Endodermal cell (in vitro differentiated cells): ENCODE measurements around the gene NOTUM. TPM values are rescaled to one million over a fixed set of nuclear protein-coding genes. Genes with fewer than 3 reads are reported as not detected.
A peak's percentile ranks its signal among the peaks of the same experiment; 100 is the strongest.
"Not testable (repeated sequence)": the region's sequence is repeated elsewhere in the genome, so short reads cannot be mapped to it uniquely, and the experiment has no call there.

Experiments used
- DNase-seq: peaks from one replicate; pipeline ENCODE4 v3.0.0-alpha.2; 2017
- H3K27ac ChIP-seq: 2 replicates; pipeline ENCODE4 v1.5.1; 2013; ENCODE audit warnings: mild to moderate bottlenecking, low read depth, low read length, moderate library complexity
- H3K27me3 ChIP-seq: 2 replicates; pipeline ENCODE4 v1.6.1; 2013; ENCODE audit warnings: mild to moderate bottlenecking, low read length, moderate library complexity; ENCODE audit not compliant: insufficient read depth, control insufficient read depth, poor library complexity, severe bottlenecking
- H3K36me3 ChIP-seq: 2 replicates; pipeline ENCODE4 v1.7.0; 2013; ENCODE audit warnings: mild to moderate bottlenecking, low read length, moderate library complexity; ENCODE audit not compliant: control insufficient read depth, insufficient read depth
- H3K4me1 ChIP-seq: one replicate; pipeline ENCODE4 v1.7.0; 2013; ENCODE audit warnings: low read length; ENCODE audit not compliant: control insufficient read depth, insufficient read depth
- H3K4me3 ChIP-seq: 2 replicates; pipeline ENCODE4 v1.5.1; 2013; ENCODE audit warnings: mild to moderate bottlenecking, low read length, moderate library complexity
- H3K9ac ChIP-seq: 2 replicates; pipeline ENCODE4 v1.6.1; 2013; ENCODE audit warnings: mild to moderate bottlenecking, low read length, moderate library complexity; ENCODE audit not compliant: poor library complexity, severe bottlenecking; ENCODE audit errors: extremely low read depth
- H3K9me3 ChIP-seq: 2 replicates; pipeline ENCODE4 v1.6.1; 2013; ENCODE audit warnings: mild to moderate bottlenecking, low read length, moderate library complexity; ENCODE audit not compliant: control insufficient read depth
- H3K27ac Mint-ChIP-seq: 2 replicates; pipeline ENCODE4 v1.8.0; 2020; ENCODE audit warnings: mixed read lengths
- H3K27me3 Mint-ChIP-seq: 2 replicates; pipeline ENCODE4 v1.8.0; 2021; ENCODE audit warnings: mild to moderate bottlenecking, mixed read lengths; ENCODE audit not compliant: insufficient read depth
- H3K36me3 Mint-ChIP-seq: 2 replicates; pipeline ENCODE4 v1.8.0; 2020; ENCODE audit warnings: low read depth, mixed read lengths
- H3K4me1 Mint-ChIP-seq: 2 replicates; pipeline ENCODE4 v1.8.0; 2020; ENCODE audit warnings: mixed read lengths
- H3K4me3 Mint-ChIP-seq: 2 replicates; pipeline ENCODE4 v1.8.0; 2020; ENCODE audit warnings: mild to moderate bottlenecking, moderate library complexity, mixed read lengths
- H3K9me3 Mint-ChIP-seq: 2 replicates; pipeline ENCODE4 v1.8.0; 2020; ENCODE audit warnings: mild to moderate bottlenecking, mixed read lengths
- WGBS, 2 experiments: methylation state at CpG; one replicate each; pipeline versions ENCODE4 v1.1.5 to v1.1.7; 2013; ENCODE audit warnings: missing lambda C conversion rate in 2 of 2, mixed read lengths in 1 of 2; ENCODE audit not compliant: insufficient coverage in 1 of 2, insufficient read length in 1 of 2; 5-methylcytosine and 5-hydroxymethylcytosine counted together
- total RNA-seq, 2 donors: library from RNA; stranded (reverse); fragmentation: NEBNext Ultra II Directional in 1 of 2; extraction: Animal tissue kit (Norgen Biotek cat#: 25700) in 1 of 2; gene quantifications; 2 replicates in 1 of 2; 3 replicates in 1 of 2; pipeline ENCODE4 v1.2.1, GENCODE V29; 2021
- TF ChIP-seq, protein P1 (sequence below): fragments of 200-600 bp; sonication (generic); conservative IDR thresholded peaks from 2 replicates; pipeline ENCODE4 v1.5.0; 2021; ENCODE audit warnings: antibody characterized with exemption, mild to moderate bottlenecking

Gene NOTUM
- total RNA-seq, 2 donors from 2014 or later: 12.5 to 26.3 TPM

DNA sequence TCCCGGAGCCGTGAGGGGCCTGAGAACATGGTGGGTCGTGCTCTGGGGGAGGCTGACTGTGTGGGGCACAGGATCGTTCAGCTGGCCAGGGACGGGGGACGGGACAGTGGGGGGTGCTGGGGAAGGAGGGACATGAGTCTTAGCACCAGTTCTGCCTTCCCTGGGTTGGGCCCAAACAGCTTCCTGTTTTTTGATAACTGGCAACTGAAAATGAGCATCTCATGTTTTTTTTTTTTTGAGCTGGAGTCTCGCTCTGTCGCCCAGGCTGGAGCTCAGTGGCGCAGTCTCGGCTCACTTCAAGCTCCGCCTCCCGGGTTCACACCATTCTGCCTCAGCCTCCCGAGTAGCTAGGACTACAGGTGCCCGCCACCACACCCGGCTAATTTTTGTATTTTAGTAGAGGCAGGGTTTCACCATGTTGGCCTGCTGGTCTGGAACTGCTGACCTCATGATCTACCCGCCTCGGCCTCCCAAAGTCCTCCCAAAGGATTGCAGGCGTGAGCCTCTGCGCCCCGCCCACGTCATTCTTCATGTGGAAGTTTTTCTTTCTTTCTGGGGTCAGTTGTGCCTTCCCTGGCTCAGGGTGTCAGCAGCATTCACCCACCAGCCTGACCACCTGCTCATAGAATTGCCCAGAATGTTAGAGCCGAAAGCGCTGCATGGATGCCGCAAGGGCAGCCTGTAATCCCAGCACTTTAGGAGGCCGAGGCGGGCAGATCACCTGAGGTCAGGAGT, 22.8 kb upstream of the NOTUM start:
- Mint-ChIP-seq H3K4me3 (no peak overlapping the region), H3K36me3 (peaks cover 45% of the 10 kb centered on the region), H3K27ac (no peak overlapping the region), H3K9me3 (no peaks in the 10 kb centered on the region), H3K4me1 (no peaks in the 10 kb centered on the region), H3K27me3 (no peaks in the 10 kb centered on the region)
- TF ChIP-seq, protein P1, sequence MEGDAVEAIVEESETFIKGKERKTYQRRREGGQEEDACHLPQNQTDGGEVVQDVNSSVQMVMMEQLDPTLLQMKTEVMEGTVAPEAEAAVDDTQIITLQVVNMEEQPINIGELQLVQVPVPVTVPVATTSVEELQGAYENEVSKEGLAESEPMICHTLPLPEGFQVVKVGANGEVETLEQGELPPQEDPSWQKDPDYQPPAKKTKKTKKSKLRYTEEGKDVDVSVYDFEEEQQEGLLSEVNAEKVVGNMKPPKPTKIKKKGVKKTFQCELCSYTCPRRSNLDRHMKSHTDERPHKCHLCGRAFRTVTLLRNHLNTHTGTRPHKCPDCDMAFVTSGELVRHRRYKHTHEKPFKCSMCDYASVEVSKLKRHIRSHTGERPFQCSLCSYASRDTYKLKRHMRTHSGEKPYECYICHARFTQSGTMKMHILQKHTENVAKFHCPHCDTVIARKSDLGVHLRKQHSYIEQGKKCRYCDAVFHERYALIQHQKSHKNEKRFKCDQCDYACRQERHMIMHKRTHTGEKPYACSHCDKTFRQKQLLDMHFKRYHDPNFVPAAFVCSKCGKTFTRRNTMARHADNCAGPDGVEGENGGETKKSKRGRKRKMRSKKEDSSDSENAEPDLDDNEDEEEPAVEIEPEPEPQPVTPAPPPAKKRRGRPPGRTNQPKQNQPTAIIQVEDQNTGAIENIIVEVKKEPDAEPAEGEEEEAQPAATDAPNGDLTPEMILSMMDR: no peak
- WGBS, 2 experiments: 94 to 95% methylated on average over 23 to 26 of the region's 26 CpGs
- H3K36me3 ChIP-seq: peaks cover 37% of the 10 kb centered on the region
- no peaks in the 10 kb centered on the region for H3K9me3 ChIP-seq
- DNase-seq: peak; percentile 38
- no peaks in the 10 kb centered on the region for H3K4me1 ChIP-seq
- H3K27ac ChIP-seq: no peak overlapping the region
- H3K4me3 ChIP-seq: no peak overlapping the region
- H3K27me3 ChIP-seq: no peaks in the 10 kb centered on the region
- no peak overlapping the region for H3K9ac ChIP-seq

GRCh38 chr17:81983011-81983638, 22.1 kb upstream of the NOTUM start:
- H3K4me3 Mint-ChIP-seq: no peak overlapping the region
- H3K4me1 ChIP-seq: no peaks in the 10 kb centered on the region
- 95 to 99% methylated on average over 30 to 35 of the region's 35 CpGs for WGBS, 2 experiments
- H3K4me3 ChIP-seq: no peak overlapping the region
- H3K9me3 Mint-ChIP-seq: no peaks in the 10 kb centered on the region
- no peak overlapping the region for H3K27ac ChIP-seq
- H3K36me3 Mint-ChIP-seq: peaks cover 47% of the 10 kb centered on the region
- H3K9me3 ChIP-seq: no peaks in the 10 kb centered on the region
- H3K27me3 ChIP-seq: no peaks in the 10 kb centered on the region
- H3K4me1 Mint-ChIP-seq: no peaks in the 10 kb centered on the region
- peak; percentile 34 for DNase-seq
- H3K27ac Mint-ChIP-seq: no peak overlapping the region
- H3K36me3 ChIP-seq: peaks cover 34% of the 10 kb centered on the region
- no peaks in the 10 kb centered on the region for H3K27me3 Mint-ChIP-seq
- TF ChIP-seq, protein P1: no peak
- H3K9ac ChIP-seq: no peak overlapping the region

- H3K36me3 Mint-ChIP-seq: peaks cover 37% of the 10 kb centered on the region
These were observed 20.5 kb upstream of the NOTUM start for GRCh38 chr17:81981511-81981910.

More at GRCh38 chr17:81981511-81981910, 20.5 kb upstream of the NOTUM start:
- not testable (repeated sequence) for H3K4me1 ChIP-seq, H3K27me3 Mint-ChIP-seq, H3K4me3 Mint-ChIP-seq, H3K9ac ChIP-seq, H3K4me1 Mint-ChIP-seq, H3K27ac Mint-ChIP-seq, H3K4me3 ChIP-seq, H3K9me3 ChIP-seq, H3K27me3 ChIP-seq, H3K27ac ChIP-seq, H3K9me3 Mint-ChIP-seq
- peak; percentile 28 for DNase-seq
- 94 to 95% methylated on average over 12 of the region's 12 CpGs for WGBS, 2 experiments
- H3K36me3 ChIP-seq: peaks cover 34% of the 10 kb centered on the region
